ENCODE measurements around the gene BMP7. TPM values are rescaled to one million over a fixed set of nuclear protein-coding genes. Genes with fewer than 3 reads are reported as not detected.
"Not testable (repeated sequence)": the region's sequence is repeated elsewhere in the genome, so short reads cannot be mapped to it uniquely, and the experiment has no call there.

Gene BMP7
- polyA plus RNA-seq, 4 donors, result 66.4 to 113 (median 91.3) TPM

DNA sequence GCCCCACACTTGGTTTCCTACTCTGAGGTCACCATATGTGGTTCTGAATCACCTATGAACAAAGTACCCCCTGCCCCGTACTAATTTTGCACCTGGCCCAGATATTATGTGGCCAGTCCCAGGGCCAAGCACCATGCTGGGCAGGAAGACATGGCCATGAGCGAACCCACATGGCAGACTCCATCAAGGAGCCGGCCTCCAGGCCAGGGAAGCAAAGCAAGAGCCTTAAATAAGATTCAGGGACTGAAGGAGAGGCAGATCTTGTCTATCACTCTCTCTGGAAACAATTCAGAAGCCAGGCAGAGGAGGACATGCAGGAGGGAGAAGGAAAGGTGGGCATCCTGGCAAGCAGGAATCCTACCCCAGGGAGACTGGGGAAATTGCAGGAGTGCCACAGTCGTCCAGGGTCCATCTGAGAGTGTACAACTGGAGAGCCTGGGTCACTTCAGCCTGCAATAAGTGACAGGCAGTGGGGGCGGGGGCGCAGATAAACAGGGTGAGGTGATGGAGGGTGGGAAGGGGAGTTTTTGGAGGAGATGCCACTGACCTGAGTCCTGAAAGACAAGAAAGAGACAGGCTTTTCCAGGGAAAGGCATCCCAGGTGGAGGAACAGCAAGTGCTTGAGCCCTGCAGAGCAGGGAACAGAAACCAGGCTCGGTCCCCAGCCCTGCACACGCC is 2.1 kb upstream of the BMP7 start:
- no peak for DNase-seq (ENCODE audit: low read depth in 4 of 4, low spot score in 2 of 4)

DNA sequence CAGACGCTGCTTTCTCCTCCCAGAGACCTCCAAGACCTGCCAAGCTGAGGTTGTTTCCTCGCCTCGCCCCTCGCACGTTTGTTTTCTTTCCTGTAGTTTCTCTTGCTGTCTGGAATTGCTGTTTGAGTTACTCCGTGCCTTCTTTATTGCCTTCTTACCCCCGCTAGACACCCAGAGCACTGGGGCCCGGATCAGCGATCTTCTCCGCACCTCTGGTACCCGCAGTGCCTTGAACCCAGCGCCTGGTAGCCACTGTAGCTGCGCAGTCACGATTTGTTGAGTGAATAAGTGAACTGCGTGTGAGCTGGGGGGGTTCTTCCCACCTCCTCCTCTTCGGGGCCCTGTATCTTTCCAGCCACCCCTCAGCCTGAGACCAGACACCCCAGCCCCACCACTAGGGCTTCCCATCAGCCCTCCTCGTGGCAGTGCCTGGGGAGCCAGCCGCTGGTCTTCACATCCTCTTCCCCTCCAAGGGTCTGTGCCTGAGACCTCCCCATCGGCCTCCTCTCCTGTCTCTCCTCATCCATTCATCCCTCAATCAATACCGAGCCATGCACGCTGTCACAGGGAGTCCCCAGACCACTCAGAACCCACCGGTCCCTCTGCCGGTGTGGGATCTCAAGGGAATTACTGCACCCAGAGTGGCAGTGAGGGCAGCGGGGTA is 849 bp upstream of the BMP7 start:
- no peak for DNase-seq (ENCODE audit: low read depth in 4 of 4, low spot score in 2 of 4)

DNA sequence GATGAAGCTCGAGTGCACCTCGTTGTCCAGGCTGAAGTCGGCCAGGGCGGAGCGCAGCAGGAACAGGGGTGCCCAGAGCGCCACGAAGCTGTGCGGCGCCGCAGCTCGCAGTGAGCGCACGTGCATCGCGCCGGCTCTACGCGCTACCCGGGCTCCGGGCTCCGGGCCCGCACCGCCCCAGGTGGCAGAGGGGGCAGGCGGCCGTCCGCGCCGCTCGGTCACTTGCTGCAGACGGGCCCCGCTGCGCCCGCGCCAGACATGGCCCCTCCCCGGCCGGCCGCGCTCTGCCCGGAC is 497 bp downstream of the BMP7 start:
- DNase-seq (ENCODE audit: low read depth in 4 of 4, low spot score in 2 of 4), result no peak

DNA sequence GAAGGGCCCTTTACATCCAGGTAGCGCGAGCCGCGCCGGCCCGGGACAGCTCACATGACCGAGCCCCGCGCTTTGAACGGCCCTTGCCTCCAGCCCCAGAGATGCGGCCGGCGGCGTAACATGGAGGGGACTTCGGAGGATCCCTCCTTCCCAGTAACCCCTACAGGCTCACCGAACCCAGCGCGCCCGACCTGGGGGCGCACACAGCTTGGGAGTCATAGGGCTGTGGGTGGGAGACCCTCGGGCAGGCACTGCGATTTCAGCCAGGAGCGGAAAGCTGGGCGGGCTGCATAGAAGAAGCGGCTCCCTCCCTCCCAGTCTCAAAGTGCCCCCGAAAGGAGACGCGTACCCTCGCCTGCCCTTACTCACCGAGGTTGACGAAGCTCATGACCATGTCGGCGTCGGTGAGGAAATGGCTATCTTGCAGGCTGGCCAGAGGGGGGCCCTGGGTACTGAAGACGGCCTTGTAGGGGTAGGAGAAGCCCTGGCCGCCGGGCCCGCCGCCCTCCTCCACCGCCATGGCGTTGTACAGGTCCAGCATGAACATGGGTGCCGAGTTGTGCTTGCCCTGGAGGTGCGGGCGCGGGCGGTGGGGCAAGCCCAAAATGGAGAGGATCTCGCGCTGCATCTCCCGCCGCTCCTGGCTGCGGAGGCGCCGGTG is 975 bp downstream of the BMP7 start:
- DNase-seq (ENCODE audit: low read depth in 4 of 4, low spot score in 2 of 4), result no peak

DNA sequence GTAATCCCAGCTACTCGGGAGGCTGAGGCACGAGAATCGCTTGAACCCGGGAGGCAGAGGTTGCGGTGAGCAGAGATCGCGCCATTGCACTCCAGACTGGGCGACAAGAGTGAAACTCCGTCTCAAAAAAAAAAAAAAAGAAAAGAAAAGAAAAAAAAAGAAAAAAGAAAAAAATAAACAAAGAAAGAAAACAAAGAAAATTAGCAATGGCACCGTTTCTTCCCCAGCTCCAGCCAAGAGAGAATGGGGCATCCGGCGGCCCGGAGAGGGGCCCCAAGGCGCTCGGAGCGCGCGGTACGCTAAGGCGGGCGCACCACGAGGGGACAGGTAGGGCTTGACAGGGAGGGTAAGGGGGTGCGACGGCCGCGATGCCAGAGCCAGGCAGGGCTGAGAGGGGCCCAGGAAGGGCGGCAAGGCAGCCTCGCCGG is 1.5 kb downstream of the BMP7 start:
- not testable (repeated sequence) for DNase-seq (ENCODE audit: low read depth in 4 of 4, low spot score in 2 of 4)

DNA sequence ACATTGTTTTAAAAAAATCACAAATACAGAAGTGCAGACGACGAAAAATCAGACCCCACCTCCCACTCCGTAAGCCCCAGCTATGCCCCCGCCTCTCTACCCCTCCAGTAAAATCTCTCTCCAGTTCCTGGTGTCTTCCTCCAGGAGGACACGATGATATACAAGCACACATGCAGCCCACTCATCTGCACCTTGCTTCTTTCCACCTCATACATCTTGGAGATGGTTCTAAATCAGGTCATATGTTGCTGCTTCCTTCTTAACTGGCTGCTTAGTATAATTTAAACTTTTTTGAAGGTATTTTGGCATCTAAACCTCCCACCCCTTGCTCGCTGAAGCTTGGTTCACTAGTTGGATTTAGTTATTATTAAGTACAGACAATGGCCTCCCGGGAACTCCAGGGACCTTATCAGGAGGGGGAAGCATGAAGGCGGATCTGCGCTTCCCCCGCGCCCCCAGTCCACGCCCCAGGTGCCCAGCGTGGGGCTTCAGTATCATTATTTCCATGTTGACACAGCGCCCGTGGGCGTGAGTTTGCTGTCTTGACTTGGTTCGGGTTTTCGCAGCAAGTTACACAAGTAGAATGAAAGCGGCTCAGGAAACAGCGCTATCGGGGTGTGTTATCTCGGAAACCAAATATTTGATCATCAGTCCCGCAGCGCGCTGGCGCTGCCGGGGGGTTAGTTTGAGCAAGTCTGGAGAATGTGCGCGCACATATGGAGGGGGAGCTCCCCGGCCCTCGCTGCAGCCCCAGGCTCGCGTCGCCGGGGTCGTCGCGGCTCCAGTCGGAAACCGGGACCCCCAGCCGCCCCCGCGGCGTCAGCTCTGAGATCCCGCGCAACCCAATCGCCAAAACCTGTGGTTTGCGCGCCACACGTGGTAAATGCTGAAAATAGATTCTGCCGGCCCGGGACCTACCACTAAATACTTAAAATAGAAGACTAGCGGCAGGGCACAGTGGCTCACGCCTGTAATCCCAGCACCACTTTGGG is 2.3 kb downstream of the BMP7 start:
- no peak for DNase-seq (ENCODE audit: low read depth in 4 of 4, low spot score in 2 of 4)

DNA sequence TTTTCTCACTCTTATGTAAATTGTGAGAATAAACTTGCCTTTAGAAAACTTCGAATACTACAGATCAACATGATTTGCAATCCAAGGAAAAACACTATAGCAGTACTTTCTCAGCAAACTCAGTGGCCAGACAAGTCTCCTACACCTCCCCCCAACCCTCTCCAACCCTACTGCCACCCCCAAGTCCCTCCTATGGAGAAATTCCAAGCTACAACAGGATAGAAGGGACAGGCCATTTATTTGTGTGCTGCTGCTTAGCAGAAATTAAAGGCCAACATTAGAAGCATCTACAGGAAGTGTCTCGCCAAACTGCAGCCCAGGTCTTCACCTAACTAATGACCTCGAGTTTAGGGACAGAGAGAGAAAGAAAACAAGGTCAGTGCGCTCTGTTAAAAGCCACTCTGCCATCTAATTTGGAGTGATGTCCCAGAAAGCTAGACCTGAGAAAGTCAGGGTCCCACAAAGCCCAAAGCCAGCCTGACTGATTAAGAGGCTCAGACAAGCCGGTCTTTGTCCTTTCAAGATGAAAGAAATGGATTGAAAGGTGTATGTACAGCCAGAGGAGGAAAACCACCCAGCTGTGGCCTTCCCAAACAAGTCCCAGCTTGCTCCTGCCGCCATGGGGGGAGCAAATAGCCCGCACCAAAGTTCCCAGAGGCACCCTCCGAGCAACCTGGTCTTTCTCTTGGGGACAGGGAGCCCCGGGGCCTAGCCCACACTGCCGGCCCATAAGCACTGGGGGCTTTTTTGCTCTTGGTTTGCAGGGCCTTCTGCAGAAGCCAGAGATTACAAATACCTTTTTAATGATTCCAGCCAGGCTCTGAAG is 3.4 kb downstream of the BMP7 start:
- no peak for DNase-seq (ENCODE audit: low read depth in 4 of 4, low spot score in 2 of 4)

DNA sequence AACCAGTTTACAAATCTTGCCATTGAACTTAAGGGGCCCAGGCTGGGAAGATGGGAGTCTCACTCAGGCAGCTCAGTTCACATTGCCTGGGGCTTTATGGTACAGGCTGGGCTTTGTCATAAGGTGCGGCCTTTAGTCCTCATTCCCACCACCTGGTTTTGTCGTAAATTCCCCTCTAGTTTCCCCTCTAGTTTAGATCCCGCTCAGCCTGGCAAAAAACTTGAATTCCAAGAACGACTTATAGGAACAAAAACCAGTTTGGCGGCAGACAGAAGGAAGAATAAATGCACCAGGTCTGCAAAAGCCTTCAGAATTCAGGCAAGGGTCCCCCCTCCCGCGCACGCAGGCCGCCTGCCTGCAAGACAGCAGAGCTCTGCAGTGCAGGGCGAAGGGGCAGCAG is 4.1 kb downstream of the BMP7 start:
- DNase-seq (ENCODE audit: low read depth in 4 of 4, low spot score in 2 of 4), result no peak

DNA sequence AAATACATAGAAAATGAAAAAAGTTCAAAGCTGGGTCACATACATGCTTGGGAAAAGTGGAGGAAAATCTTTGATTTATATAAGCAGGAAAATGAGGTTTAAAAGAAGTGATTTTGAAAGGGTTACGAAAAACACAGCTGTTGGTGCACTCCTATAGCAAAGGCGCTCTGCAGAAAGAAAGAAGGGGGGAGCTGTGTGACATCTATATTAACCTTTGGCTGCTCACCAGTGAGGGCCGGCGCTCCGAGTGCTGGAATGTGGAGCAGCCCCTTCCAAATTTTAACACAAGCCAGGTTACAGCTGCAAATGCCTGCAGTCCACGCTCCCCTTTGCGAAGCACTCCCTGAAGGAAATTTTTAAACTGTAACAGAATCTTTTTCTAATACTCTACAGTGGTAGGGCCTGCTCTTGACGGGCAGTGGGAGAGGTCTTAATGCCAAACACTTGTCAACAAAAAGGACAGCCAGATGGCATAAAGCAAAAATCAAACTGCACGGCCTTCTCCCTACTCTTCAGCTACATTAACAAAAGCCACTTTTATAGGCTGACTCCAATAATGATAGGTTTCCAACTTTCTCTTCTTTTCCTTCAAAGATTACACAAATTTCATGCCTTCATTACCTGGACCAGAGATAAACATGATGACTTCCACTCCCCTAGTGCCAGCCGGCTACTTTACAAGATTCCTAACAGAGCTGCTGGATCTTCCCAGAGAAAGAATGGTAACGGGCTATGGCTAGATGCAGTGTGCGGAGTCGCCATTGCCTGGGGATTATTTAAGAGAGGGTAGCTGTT is 4.8 kb downstream of the BMP7 start:
- no peak for DNase-seq (ENCODE audit: low read depth in 4 of 4, low spot score in 2 of 4)

DNA sequence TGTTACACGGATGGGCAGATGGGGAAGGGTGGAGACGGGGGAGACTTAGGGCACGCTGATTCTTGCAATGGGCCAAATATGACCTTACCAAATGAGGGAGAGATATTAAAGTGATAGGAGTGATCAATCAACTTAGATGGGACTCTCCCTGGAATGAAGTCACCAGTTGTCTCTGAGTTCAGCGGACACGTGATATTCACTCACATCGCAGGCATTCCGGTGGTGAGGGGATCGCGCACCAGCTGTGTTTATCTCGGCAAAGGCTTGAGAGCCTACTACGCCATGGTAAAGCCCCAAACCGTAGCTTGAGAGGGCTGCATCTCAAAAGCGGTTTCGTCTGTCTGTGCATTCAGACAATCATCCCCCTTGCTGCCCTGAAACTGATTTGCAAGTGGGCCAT is 5.5 kb downstream of the BMP7 start:
- no peak for DNase-seq (ENCODE audit: low read depth in 4 of 4, low spot score in 2 of 4)

DNA sequence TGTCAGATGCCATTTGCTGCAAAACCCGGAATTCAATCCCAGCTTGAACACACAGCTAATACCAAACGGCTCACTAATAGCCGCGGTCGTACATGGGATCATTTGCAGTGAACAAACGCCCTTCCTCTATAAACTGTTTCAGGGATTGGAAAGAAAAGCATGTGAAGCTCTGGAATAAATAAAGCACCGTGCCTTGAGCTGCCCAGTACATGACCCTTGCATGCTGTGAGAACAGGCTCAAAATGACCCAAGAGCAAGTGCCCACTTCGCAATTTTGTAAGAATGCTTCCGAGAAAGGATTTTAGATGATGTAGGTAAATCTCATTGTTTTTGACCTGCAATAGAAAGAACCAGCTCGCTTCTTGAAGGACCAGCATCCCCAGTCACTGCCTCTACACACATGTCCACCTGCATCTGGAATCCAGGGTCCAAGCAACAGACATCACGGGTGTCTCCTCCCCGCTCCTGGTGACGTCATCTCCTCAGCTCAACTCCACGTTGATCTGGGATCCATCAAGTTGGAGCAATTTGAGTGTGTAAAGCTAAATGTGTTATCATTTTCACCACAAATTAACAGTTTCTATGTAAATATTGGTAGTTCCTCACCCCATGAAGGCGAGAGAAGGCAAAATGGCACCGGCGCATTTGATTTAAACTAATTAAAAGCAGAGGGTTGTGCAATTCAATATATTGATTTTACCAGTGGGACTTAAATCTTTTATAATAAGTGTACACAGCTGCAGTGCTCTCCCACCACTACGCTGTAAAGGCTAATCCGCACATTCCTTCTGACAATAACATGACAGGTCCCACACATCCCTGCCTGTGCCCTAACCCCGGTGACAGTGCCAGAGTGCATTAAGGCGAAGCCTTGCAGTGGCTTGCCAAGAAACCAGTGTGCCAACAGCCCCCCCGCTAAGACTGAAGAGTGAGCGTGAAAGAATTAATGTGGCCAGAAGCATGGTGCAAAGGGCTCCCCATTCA is 6.2 kb downstream of the BMP7 start:
- no peak for DNase-seq (ENCODE audit: low read depth in 4 of 4, low spot score in 2 of 4)

DNA sequence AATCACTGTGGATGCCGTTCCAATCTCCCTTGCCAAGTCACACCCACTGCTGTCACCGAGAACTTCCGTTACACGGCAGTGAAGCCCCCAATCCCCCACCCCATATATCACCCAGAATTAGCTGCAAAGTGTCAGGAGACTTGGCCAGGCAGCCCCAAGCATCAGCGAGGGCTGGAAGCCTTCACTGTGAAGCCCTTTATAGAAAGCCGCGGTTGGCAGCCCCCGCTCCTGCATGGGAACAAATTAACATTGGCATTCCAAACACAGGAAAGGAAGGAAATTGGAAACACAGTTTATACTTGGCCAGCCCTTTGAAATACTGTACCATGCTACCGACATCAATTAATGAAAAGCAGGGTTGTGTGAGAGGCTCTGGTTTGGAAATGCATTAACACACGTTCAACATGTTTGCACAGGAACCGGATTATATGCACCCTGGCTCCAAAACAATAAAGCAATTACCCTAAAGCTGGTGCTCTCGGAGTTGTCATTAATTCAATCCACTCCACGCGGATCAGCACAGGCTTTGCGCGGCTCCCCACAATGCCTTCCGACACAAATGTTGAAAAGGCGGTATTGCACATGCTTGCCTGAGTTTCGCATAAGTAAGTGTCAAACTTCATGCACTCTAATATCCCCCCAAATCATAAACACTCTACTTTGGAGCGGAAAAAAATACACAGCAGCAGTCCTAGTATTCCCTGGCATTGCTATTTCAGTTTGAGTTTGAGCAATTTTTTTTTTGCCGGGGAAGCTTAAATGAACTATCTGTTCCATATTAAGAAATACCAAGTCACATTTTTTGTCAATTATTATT is 7.1 kb downstream of the BMP7 start:
- DNase-seq (ENCODE audit: low read depth in 4 of 4, low spot score in 2 of 4), result no peak

DNA sequence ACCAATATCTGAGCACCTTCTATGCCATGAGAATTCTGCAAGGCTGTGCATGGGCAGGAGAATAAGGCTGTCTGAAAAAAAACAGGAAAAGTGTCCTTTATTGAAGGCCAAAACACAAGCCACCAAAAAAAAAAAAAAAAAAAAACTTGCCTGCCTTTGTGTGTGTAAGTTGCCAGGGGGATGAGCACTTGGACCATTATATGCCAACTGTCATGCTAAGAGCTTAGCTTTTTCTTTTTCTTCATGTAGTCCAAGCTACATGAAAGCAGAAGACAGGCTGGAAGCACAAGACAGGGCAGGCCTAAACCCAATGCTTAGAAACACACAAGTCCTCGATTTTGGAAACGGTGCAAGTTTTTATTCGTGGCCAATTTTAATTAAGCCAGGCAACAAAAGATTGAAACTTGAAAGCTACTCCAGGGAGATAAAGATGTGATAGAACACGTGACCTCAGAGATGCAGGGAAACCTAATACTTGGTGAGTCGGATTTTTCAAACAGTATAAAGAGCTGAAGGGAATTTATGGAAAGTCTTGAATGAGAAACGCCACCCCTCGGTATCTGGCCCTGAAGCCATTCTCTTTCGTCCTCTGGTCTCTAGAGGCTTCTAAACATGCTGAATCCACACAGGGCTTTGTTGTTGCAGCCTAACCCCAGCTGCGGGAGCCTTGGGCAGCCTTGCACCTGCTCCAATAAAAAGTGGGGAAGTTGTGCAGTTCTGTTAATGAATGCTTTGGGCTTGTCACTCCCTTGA is 8.6 kb downstream of the BMP7 start:
- DNase-seq (ENCODE audit: low read depth in 4 of 4, low spot score in 2 of 4), result no peak

DNA sequence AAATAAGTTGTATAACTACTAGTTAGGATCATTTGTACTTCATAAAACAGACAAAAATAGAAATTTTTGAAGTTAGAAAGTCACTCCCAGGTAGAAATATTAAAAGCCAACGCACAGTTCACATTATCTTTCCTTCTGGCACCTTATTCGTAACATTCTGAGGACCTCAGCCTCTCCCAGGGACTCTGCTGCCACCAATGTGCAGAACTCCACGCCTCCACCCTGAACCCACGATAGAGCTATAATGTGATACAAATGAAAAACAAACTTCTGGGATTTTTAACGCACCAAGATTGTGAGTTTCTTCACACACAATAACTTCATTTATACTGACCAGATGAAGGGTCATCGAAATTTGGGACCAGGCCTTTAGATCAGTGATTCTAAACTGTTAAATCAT is 9.5 kb downstream of the BMP7 start:
- DNase-seq (ENCODE audit: low read depth in 4 of 4, low spot score in 2 of 4), result no peak

DNA sequence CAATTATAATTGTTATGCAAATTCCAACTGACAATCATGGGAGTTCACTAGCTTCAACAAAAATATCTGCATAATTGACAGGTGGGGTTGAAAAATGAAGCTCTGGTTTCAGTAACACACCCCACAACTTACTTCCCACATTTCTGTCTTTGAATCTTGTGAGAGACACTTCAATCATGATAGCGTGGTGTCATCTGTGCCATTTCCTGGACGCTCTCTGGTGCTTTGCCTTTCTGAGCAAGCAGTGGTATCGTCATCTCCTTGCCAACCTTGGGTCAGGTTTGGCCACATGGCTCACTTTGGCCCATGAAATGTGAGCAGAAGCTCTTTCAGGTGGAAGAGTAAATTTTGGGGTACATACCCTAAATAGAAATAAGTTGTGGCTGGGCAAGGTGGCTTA is 10.2 kb downstream of the BMP7 start:
- no peak for DNase-seq (ENCODE audit: low read depth in 4 of 4, low spot score in 2 of 4)

DNA sequence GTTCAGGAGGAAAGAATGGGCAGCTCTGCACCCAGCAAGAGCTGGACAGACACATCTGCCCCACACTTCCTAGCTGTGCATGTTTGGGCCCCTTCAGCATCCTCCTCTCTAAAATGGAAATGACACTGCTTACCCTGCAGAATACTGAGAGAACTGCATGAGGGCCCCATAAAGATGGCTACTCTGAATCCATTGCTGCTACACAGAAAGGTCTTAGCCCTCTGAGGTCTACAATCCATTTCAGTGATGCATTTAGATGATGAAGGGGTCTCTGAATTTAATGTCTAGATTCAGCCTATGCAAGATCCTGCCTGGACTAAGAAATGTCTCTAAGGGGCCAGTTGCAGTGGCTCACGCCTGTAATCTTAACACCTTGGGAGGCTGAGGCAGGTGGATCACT is 11.3 kb downstream of the BMP7 start:
- no peak for DNase-seq (ENCODE audit: low read depth in 4 of 4, low spot score in 2 of 4)

Data from left renal cortex interstitium (tissue), 4 donors.